GM21528 (cell line): Measurements from ENCODE around the gene ARNT2.
"Not testable (repeated sequence)": the region's sequence is repeated elsewhere in the genome, so short reads cannot be mapped to it uniquely, and the experiment has no call there.

Experiments
- ATAC-seq: cut with Tn5 transposase; IDR thresholded peaks from one replicate; pipeline ENCODE4 v1.9.1; 2021; ENCODE audit warnings: mild to moderate bottlenecking, moderate library complexity; ENCODE audit not compliant: unreplicated experiment, low FRiP score

ARNT2 gene

GRCh38 chr15:80508783-80509182, 104.6 kb downstream of the ARNT2 start:
- no peak for ATAC-seq

- ATAC-seq = no peak
Observed at GRCh38 chr15:80509800-80510199, 105.6 kb downstream of the ARNT2 start.

GRCh38 chr15:80510985-80511384, 106.8 kb downstream of the ARNT2 start:
- ATAC-seq = not testable (repeated sequence)

- no peak for ATAC-seq
Observed at GRCh38 chr15:80512726-80513660, 108.8 kb downstream of the ARNT2 start.

GRCh38 chr15:80514071-80514780, 110.0 kb downstream of the ARNT2 start:
- no peak for ATAC-seq

- ATAC-seq = no peak
Observed at GRCh38 chr15:80517290-80517689, 113.1 kb downstream of the ARNT2 start.

- no peak for ATAC-seq
Observed at GRCh38 chr15:80518522-80518921, 114.3 kb downstream of the ARNT2 start.

GRCh38 chr15:80523746-80524145, 119.6 kb downstream of the ARNT2 start:
- ATAC-seq = no peak

GRCh38 chr15:80525853-80526252, 121.7 kb downstream of the ARNT2 start:
- ATAC-seq = no peak

GRCh38 chr15:80526556-80527340, 122.6 kb downstream of the ARNT2 start:
- ATAC-seq = no peak

- ATAC-seq = no peak
Observed at GRCh38 chr15:80527406-80527805, 123.2 kb downstream of the ARNT2 start.

- no peak for ATAC-seq
Observed at GRCh38 chr15:80527961-80528360, 123.8 kb downstream of the ARNT2 start.

- ATAC-seq = no peak
Observed at GRCh38 chr15:80530737-80531365, 126.7 kb downstream of the ARNT2 start.

- no peak for ATAC-seq
Observed at GRCh38 chr15:80531388-80531787, 127.2 kb downstream of the ARNT2 start.

- ATAC-seq = no peak
Observed at GRCh38 chr15:80531796-80532195, 127.6 kb downstream of the ARNT2 start.

- ATAC-seq = no peak
Observed at GRCh38 chr15:80533790-80534333, 129.7 kb downstream of the ARNT2 start.

GRCh38 chr15:80536231-80536630, 132.0 kb downstream of the ARNT2 start:
- no peak for ATAC-seq

- ATAC-seq = no peak
Observed at GRCh38 chr15:80536716-80537115, 132.5 kb downstream of the ARNT2 start.

GRCh38 chr15:80545078-80545477, 140.9 kb downstream of the ARNT2 start:
- ATAC-seq = no peak

GRCh38 chr15:80547264-80547663, 143.1 kb downstream of the ARNT2 start:
- no peak for ATAC-seq
